HG03060 (cell line): Measurements from ENCODE around the gene TMEM125.

Source experiments
- ATAC-seq: cut with Tn5 transposase; IDR thresholded peaks from one replicate; pipeline ENCODE4 v1.9.1; 2021; ENCODE audit warnings: low read depth, moderate number of reproducible peaks; ENCODE audit not compliant: unreplicated experiment

TMEM125 gene

DNA sequence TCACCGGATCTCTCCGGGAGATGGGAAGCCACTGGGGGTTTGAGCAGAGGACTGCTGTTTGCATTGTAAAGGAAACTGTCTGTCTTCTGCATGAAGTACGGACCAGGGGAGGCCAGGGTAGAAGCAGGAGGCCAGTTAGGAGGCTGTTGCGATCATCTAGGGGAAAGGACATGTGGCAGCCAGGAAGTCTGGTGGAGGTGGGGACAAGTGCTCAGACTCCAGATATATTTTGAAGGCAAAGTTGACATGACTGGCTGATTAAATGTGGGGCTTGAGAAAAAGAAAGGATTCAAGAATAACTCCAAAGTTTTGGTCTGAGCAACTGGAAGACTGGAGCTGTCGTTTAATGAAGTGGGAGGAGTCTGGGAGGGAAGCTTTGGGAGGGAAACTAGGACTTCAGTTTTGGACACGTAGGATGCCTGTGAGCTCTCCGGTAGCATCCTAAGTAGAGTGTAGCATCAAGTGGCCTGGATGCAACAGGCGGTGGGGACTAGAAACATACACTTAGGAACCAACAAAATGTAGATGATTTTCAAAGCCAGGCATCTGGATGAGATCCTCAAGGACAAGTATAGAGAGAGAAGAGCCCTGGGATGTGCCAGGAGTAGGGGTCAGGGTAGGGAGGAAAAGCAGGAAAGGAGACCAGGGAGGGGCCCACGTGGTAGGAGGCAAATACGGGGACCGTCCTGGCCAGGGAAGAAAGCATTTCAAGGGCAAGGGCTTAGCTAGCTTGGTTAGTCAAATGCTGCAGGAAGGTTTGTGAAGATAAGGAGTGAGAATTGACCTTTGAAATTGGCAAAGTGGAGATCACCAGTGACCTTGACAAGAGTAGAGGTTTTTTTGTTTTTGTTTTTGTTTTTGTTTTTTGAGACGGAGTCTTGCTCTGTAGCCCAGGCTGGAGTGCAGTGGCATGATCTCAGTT lies 19.3 kb downstream of the TMEM125 start:
- no peak for ATAC-seq

DNA sequence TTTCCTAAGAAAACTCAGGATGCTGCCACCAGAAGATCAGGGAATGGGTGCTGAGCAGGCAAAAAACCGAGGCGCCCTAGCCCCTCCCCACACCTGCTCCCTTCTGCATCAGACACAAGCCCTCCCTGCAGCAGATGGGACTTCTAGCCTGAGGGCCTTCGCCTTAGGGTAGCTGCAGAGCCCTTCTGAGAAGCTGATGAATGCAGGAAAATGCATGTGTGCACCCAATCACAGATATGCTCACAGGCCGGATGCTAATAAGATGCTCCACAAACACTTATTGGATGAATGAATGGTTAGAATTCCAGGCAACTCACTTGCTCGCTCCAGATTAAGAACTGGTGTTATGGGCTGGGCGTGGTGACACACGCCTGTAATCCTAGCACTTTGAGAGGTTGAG lies 22.4 kb downstream of the TMEM125 start:
- no peak for ATAC-seq

DNA sequence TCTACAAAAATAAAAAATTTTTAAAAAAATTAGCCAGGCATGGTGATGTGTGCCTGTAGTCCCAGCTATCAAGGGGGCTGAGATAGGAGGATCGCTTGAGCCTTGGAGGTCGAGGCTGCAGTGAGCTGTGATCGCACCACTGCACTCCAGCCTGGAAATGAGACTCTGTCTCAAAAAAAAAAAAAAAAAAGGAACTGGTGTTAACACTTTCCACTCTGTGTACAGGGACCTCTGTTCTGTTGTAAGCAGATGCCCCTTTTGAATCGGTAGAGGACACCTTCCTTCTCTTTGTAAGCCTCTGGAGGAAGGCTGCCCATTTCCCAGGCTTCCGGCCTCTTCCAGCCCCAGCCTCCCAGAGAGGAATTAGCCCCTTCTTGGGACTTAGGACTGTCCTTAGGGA lies 22.9 kb downstream of the TMEM125 start:
- no peak for ATAC-seq

DNA sequence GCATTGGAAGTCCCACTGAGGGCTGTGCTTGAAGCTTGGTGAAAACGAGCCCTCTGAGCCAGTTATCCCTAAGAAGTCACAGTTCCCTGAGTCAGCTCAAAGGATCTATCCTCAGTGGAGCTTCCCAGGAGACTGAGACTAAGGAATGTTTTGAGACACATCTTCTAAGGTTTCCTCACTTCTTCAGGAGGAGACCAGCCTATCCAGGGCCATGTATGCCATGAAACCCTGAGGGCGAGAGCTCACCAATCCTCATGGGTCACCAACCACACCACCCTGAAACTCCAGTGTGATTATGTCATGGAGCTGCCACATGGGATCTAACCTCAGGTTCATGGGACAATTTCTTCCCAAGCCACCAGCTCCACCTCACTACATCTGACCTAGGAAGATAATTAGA lies 23.4 kb downstream of the TMEM125 start:
- ATAC-seq = no peak

DNA sequence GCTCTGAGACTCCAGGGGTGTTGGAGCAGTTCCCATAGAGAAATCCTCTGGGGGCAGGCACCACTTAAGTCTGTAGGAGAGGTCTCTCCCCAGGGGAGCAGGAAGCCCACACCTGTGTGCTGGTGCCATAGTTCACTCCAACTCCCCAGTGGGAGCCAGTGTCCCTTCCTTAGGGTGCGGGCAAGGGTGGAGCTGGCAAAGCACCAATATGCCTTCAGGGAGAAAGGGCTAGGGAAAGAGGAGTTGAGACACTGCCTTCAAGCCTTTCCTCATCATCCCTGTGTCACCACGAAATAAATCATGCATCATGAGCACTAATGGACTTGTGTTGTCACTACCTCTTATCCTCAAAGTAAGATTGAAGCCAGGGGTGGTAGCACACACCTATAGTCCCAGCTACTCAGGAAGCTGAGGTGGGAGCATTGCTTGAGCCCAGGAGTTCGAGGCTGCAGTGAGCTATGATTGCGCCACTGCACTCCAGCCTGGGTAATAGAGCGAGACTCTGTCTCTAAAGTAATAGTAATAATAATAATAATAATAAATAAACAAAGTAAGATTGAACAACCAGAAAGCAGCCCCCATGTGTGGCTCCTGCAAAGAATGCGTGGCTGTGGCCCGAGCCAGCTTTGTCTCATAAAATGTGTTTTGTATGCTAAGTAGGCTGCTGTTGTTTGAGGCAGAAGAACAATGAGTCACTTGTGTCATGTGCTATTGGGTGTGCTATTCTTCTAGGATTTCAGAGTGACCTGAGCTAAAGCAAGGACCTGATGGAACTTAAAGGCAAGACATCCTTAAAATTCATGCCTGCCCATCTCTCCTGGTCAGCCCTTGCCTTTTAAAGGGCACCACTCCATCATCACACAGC lies 24.3 kb downstream of the TMEM125 start:
- no peak for ATAC-seq

DNA sequence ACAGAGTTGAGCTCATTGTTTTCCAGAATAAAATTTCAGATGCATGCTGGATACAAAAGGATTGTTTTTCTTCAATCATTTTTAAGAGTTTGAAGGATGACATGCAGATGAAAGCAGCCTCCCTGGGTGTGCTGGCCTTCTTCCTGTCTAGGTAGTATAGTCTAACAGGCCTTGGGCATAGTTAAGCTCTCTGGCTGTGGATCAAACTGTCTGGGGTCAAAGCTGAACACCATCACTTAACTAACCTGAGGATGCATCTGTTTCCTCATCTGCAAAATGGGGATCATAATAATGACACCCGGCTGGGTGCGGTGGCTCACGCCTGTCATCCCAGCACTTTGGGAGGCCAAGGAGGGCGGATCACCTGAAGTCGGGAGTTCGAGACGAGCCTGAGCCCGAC lies 25.0 kb downstream of the TMEM125 start:
- ATAC-seq = no peak

DNA sequence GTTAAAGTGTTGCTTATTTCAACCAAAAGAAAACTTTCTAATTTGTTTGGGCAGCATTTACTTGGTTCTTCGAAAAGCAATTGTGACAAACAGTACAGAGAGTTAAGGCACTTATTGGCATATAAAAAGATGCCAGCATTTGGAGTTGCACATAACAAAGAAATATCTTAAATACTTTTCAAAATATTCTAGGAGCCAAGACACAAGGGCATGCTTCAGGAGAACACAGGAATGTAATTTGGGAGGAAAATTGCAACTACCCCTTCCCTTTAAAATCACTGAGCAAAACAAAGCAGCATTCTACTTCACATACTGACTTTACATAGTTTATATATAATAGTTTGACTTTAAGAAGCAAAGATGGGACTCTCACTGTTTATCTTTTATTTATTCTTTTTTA lies 26.4 kb downstream of the TMEM125 start:
- no peak for ATAC-seq

DNA sequence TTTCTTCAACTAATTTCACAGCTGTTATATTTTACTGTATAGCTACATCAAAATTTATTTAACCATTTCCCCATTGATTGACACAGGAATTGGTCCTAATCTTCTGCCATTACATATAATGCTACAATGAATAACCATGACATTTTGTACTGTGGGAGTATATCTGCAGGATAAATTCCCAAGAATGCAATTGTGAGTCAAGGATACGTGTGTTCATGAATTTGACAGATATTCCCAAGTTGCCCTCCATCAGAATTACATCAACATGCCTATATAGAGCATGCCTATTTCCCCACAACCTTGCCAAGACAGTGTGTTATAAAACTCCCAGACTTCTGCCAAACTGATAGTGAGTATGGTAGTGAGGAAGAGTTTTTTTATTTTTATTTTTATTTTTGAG lies 28.3 kb downstream of the TMEM125 start:
- ATAC-seq = no peak

DNA sequence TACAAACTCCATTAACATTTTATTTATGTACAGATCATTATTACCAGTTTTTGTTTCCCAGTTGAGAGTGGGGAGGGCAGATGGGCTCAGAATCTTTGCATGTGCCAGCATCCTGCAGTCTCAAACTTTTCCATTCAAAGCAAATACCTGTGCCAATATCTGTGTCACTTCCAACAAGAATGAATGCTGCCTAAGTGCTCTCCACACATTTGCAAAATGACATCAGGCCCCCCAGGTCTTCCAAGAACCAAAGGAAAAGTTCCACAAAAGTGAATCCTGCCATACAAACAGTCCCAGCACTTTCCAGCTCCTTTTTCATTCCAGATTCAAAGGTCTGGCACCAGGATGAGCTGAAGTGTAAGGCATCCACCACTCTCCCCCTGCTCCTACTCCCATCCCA lies 29.3 kb downstream of the TMEM125 start:
- no peak for ATAC-seq

DNA sequence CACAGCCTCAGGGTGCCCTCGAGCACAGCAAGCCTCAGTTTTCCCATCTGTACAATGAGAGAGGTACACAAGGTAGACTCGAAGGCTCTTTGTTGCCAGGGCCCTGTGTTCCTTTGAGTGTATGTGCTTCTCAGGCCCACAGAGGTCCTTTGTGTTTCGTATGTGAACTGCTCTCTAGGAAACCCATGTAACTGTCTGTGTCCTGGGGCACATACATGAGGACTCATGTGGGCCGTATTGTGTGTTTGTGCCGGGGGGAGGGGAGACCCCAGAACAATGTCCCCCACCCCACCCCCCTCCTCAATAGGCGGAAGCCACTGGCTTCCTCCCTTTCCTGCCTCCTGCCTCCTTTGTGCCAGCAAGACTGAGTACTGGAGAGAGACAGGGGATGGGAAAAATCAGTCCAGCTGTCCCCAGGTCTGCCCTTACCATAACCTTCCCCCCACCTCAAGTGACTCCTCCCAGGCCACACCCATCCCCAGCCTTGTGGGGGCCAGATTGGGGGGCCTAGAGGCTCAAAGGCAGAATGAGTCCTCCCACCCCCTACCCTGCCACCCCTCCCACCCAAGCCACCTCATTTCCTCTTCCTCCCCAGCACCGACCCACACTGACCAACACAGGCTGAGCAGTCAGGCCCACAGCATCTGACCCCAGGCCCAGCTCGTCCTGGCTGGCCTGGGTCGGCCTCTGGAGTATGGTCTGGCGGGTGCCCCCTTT lies 30.8 kb downstream of the TMEM125 start, which contains the start of gene TIE1:
TIE1 (plus strand) TSS at position 605 of the 717 bp plus-strand sequence; CDS start at position 695, 90 bp downstream.
- ATAC-seq = no peak

DNA sequence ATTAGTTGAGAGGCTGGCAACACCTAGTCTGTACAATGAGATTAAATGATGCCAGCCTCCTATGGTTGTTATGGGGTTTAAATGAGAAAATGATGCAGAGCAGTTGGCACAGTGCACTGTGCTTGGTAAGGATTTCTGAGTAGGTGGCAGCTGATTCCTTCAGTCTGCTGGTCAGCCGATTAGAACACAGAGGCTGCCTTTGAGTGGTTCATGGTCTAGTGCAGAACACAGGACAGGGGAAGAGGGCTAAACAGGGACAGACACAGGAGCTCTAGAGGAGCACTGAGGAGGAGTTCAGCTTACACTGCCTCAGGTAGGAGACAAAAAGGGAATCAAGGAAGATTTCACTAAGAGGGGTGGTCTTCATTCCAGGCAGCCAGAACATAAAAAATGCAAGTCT lies 32.4 kb downstream of the TMEM125 start:
- ATAC-seq = no peak

DNA sequence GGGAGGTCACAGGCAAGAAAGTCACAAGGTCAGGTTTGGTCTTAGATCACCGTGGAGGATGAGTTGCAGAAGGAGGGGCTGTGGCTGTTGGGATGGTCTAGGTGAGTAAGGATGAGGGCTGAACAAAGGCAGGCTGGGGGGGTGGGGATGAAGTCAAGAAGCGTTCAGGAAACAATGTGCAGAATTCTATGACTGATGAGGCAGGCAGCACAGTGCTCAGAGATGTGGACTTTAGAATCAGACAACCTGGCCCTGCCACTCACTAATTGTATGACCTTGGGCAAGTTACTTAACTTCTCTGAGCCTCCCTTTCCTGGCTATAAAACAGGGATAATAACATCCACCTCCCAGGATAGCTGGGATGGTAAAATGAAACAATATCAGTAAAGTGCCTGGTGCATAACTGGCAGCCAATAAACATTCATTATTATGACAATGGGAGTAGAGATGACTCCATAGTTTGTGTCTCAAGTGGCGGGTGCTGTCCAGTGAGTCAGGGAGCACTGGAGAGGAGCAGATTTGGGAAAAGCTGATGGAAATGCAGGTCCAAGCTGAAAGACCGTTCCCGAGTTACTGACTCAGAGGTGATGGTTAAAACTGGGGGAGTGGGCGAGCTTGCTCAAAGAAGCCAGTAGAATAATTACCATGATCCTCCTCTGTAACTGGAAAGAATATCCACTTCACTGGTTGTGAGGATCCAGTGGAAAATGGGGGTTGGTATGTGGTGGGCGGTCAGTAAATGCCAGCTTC lies 33.1 kb downstream of the TMEM125 start:
- ATAC-seq = no peak

DNA sequence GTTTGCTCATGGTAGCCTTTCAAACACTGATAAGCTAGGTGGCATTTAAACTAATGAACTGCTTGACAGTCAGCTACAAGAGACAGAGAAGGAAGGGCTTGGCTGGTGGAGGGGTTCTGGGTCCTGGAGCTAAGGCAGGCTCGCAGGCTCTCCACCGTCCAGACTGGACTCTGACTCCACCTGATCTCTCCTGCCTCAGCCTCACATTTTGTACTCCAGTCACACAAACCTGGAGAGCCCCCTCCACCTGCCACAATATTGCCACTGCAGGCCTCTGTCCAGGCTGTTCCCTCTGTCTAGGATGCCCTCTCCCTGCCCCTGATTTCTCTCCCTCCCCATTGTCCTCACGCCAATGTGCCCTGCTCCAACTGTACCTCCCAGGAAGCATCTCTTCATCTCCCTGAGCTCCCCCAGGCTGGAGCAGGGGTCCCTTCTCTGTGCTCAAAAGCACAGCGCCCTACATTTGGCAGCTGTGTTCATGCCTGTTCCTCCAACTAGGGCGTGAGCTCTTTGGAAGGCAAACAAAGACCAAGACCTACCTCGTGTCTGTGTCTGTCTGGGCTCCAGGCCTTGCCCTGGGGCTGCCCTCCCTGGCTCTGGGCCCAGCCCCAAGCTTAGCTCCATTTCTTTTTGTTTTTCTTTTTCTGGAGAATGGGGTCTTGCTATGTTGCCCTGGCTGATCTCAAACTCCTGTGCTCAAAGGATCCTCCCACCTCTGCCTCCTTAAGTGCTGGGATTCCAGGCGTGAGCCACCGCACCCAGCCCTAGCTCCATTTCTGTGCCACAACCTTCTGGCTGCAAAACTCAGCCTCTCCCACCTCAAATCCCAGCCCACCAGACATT lies 33.9 kb downstream of the TMEM125 start:
- ATAC-seq = no peak

DNA sequence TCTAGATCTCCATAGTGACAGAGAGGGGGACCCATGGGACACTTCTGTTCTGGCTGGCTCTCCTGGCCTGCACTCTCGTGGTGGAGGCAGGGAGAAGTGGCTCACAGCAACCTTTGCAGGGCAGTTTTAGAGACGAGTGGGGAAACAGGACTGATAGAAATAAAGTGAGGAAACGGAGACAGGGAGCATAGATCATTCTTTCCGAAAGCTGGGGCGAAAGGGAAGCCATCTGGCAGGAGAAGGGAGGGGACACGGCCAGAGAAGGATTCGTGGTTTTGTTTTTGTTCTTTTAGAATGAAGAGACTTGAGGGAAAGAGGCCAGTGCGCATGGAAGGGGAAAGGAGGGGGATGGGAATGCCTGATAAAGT lies 34.5 kb downstream of the TMEM125 start:
- no peak for ATAC-seq

DNA sequence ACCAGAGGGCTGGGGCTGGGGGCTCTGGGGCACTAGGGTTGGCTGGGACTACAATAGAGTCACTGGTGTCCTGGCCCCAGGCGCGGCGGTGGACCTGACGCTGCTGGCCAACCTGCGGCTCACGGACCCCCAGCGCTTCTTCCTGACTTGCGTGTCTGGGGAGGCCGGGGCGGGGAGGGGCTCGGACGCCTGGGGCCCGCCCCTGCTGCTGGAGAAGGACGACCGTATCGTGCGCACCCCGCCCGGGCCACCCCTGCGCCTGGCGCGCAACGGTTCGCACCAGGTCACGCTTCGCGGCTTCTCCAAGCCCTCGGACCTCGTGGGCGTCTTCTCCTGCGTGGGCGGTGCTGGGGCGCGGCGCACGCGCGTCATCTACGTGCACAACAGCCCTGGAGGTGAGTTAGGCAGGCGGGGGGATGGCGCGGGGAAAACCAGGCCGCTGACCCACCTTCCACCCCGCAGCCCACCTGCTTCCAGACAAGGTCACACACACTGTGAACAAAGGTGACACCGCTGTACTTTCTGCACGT lies 35.1 kb downstream of the TMEM125 start:
- ATAC-seq = no peak

DNA sequence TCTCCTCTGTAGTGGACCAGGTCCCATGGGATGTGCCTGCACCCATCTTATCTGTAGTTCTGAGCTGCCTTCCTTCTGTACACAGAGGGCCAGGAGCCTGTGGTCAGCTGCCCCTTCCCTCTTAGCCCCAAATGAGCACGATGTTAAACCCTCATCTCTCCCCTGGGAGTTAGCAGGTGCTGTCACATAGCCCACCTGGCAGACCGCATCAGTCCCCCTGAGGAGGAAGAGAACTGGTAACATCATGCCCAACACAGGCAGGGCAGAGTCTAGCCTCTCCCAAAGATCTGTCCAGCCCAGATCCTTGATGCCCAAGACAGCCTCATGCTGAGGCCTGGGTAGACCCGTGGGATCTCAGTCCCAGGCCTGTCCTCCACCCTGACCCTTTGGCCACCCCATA lies 35.7 kb downstream of the TMEM125 start:
- ATAC-seq = no peak

DNA sequence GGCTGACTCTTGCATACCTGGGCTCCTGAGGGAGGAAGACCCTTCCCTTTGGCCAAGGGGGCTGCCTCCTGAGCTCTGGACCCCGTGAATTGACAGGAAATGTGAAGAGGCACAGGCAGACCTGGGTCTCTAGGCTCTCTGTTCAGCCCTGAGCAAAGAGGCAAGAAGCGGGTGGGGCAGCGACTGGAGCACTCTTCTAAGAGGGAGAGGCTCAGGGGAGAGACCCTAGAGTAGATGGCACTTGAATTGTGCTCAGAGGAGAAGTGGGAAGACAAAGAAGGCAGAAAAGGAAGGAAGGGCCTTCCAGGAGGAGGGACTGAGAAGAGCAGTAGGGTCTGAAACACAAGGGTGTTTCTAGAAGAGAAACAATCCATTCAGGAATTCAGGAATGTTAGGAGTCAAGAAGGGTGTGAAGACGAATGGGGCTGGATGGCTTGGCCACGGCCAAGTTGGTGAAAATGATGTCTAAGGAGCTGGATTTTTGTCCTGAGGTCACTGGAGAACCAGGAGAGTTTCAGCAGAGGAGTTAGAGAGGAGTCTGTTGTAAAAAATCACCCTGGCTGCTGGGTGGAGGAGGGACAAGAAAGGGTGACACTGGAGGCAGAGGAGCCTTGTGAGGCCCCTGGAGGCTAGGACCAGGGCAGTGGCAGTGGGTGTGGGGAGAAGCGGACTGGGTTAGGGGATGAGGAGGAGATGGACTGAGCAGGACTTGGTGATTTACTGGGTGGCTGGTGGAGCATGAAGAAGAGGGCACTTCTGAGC lies 36.3 kb downstream of the TMEM125 start:
- no peak for ATAC-seq

DNA sequence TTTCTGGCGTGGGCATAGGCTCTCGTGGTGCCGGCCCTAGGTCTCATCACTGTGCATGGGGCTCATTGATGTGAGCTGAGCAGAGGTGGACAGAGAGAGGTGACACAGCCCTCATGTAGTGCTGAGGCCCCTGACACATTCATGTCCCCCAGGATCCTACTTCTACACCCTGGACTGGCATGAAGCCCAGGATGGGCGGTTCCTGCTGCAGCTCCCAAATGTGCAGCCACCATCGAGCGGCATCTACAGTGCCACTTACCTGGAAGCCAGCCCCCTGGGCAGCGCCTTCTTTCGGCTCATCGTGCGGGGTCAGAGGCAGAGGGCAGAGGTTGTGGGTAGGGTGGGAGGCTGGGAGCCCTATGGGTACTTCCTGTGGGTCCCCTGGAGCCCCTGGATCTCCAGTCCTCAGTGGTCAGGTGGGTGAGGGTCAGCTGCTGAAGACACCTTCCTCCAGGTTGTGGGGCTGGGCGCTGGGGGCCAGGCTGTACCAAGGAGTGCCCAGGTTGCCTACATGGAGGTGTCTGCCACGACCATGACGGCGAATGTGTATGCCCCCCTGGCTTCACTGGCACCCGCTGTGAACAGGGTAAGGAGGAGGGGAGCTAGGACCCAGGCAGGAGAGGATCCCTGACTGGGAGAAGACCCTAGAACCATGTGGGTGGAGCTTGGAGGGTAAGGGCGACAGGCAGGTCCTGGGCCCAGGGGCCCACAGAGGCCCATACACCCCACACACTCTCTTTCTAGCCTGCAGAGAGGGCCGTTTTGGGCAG lies 37.1 kb downstream of the TMEM125 start:
- ATAC-seq = no peak
